A549 treated with AZD9567 at 1 μM for 4 hours (cell line): ENCODE measurements around the gene MYO1G. TPM values are rescaled to one million over a fixed set of nuclear protein-coding genes. Genes with fewer than 3 reads are reported as not detected.

Experiments used
- total RNA-seq: library from RNA; stranded (reverse); fragments of 200-300 nt; extraction: Qiagen RNA extraction; gene quantifications from 5 replicates; pipeline ENCODE4 v1.2.3, GENCODE V29; 2022; ENCODE audit not compliant: insufficient read depth

The MYO1G gene
- 0.15 to 0.21 TPM (median 0.19 TPM) in 4 of 5 replicates, not detected in the other for total RNA-seq

GRCh38 chr7:44978511-44979366 lies at the start of gene MYO1G:
TSS of gene MYO1G (minus strand) at chr7:44979015. CDS start at chr7:44978961, 54 bp downstream.

DNA sequence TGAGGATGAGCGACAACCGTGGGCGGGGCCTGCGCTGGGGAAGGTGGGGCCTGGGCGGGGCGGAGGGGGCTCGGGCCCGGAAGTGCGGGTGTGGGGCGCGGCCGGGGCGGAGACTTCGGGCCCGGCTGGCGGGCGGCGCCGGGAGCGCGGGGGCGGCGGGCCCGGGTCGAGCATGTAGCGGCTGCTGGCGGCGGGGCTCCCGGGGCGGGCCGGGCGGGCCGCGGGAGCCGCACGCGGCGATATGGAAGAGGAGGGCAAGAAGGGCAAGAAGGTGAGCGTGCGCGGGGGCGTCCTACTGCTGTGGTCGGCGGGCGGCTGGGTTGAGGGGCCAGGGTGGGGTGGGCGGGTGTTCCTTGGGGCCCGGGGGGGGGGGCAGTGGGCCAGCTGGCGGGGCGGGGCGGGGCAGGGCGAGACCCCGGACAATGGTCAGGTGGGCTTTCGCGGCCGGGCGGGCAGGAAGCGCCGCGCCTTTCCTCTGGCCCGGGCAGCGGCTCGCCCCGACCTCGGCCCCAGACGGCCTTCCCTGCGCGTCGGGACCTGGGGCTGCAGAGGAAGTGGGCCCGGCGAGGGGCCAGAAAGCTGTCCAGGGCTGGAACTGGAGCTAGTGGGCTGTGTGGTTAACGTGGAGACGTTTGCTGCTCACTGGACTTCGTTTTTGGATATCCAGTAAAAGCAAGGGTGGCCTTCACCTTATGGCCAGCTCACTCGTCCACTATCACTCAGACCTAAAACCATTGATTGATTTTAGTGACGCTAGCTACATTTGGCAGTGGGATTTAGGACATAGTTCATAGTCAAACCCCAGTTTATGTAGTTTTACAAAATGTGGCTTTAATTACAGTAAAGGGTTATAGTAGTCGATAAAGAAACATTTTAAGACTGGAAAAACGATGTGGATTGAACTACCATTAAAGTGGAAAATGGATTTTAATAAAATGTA lies 21.5 kb upstream of the MYO1G start, which contains the start of gene CCM2:
CCM2 (plus strand) TSS at position 109 of the 940 bp plus-strand sequence; CDS start at position 242, 133 bp downstream.

Other genes starting within 250 kb of the MYO1G start
- 32.8 to 34.4 TPM (median 33.4 TPM) in 5 replicates for gene ZMIZ2, start 230.2 kb downstream of the MYO1G start, total RNA-seq
- 5,209 to 6,500 TPM (median 5,328 TPM) in 5 replicates for gene PPIA, start 182.3 kb downstream of the MYO1G start, total RNA-seq
- gene H2AZ2, start 130.9 kb downstream of the MYO1G start, total RNA-seq, result 228 to 273 TPM (median 262 TPM) in 5 replicates
- 10.8 to 12.9 TPM (median 12.2 TPM) in 5 replicates for gene PURB, start 93.5 kb downstream of the MYO1G start, total RNA-seq
- gene CCM2, start 21.2 kb upstream of the MYO1G start, total RNA-seq, result 39.2 to 52.9 TPM (median 49.5 TPM) in 5 replicates
- gene NACAD, start 110.0 kb upstream of the MYO1G start, total RNA-seq, result 0.16 to 0.36 TPM (median 0.22 TPM) in 4 of 5 replicates, not detected in the other
- 109 to 203 TPM (median 114 TPM) in 5 replicates for gene TBRG4, start 132.7 kb upstream of the MYO1G start, total RNA-seq
- not detected in 5 replicates for gene RAMP3, start 178.8 kb upstream of the MYO1G start, total RNA-seq